GM19099 (cell line): Measurements from ENCODE around the gene GAS7.

Experiments
- POLR2A ChIP-seq: IDR thresholded peaks from 3 replicates; pipeline ENCODE4 v1.6.1; 2011; ENCODE audit warnings: low read depth; ENCODE audit not compliant: insufficient read length; ENCODE audit errors: extremely low read depth

GAS7 gene

DNA sequence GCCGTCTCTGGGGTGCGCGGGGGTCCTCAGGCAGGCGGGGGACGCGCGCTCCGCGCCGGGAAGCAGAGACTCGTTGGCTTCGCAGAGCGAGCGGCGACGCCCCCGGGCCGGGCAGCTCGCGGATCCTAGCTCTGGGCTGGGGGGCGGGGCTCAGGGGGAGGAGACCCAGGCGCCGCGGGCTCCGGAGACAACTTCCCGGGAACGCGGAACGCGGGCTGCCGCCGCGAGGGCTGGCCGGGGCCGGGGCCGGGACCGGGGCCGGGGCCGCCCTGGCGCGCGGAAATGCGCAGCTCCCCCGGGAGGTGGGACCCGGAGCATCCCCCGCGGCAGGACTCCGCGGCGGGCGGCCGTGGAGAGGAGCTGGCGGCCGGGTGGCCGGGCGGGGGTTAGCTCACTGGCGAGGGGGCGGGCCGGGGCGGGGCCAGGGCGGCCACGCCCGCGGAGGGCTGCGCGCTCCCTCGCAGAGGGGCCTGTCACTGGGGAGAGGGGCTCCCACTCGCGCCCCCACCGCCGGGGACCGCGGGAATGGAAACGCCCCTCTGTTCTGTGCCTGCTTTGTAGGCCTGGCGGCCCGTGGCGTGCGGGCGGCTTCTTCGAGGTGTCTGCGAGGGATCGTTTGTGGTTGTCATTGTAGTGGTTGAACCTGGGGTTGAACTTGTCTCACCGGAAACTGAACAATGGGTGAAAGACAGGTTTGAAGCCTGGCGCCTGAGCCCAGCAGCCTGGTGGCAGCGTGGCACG is at the start of gene GAS7:
Gene GAS7 (minus strand): TSS at position 98 of the 741 bp plus-strand sequence.
- no peak for TF ChIP-seq POLR2A

DNA sequence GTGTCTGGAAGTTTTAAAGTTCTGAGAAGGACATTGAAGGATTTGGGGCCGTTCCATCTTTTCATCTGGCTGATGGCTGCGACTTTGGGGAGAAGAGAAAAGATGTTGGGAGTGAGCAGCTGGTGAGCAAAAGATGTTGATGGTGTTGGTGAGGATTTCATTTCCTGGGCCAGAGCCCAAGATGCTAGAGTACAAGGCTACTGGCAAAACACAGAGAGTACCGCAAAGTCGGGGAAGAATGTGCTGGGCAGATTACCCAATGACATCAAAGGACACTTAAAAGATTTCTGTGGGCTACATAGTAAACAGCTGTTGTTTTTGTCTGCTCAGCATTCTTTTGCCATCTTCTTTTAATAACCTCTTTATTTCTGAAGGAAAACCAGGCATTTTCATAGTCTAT is 49.4 kb upstream of the GAS7 start:
- TF ChIP-seq POLR2A = no peak

DNA sequence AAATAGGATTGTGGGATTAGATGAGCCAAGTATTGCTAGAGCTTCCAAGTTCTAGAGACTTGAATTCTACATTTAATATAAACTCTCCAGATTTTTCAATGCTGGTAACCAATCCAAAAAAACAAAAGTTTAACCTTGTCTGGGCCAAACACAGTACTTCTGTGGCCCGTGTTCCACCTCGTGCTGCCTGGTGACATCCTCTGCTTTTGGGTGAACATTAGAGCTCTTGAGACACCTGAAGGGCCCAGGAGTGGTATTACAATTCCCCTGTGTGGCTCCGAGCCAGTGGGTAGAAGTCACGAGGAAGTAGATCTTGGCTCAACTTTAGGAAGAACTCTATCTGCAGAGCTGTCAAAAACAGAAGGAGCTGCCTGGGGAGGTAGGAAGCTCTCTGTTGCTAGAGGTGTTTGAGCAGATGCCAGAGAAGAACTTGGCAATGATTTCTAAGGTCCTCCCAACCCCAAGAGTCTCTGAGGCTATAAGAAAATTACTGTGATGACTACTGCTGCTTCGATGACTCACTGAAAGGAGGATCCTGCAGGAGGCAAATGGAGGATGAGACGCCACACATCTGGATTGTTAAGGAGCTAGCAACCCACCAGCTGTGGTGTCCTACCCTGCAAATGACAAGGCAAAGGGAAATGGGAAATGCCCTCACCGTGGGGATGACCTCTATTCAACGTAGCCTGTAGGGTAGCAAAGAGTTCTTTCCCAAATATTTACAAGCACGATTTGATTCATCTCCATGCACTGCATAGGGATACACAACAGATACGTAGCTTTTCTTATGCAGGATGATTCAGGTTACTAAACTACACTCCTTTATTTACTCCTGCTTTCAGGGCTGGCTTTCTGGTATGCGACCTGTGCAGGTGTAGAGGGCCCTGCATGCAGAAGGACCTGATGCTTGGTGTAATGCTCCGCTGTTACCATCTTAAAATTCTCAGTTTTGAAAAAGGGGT is 45.8 kb upstream of the GAS7 start:
- TF ChIP-seq POLR2A = no peak

DNA sequence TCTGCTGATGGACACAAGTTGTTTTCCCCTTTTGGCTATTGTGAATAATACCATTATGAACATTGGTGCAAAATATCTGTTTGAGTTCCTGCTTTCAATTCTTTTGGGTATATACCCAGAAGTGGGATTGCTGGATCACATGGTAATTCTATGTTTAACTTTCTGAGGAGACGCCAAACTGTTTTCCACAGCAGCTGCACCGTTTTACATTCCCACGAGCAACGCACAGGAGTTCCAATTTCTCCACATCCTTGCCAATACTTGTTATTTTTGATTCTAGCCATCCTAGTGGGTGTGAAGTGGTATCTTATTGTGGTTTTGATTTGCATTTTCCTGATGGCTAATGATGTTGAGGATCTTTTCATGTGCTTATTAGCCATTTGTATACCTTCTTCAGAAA is 43.4 kb upstream of the GAS7 start:
- TF ChIP-seq POLR2A = no peak

DNA sequence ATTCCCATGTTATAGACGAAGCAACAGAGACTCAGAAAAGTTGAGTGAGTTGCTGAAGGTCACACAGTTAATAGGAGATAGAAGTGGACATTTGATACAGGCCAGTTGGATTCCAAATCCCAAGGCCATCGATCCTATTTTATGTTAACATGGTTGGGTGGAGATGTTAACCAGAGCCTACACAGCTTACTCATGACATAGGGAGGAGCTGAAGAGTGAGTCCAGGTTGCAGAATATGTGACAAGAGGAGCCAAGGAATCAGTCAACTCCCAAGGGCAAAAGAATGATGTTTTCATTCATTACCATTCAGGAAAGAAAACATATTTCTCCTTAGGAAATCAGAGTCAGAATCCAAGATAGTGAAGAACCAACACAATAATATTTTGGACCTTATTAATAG is 40.3 kb upstream of the GAS7 start:
- TF ChIP-seq POLR2A = no peak

DNA sequence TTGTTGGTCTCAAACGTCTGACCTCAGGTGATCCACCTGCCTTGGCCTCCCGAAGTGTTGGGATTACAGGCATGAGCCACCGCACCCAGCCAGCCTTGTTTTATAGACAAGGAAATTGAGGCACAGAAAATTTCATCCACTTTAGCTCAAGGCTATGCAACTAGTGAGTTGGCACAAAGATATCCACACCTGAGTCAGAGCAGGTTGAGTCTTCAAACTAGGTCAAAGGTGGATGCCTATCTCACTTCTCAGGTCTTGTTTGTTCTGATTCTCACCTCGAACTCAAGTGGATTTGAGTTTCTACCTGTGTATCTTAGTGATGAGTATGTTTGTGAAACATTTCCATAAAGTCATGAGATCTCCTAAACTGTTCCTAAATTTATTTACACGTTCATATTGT is 35.6 kb upstream of the GAS7 start:
- TF ChIP-seq POLR2A = no peak

DNA sequence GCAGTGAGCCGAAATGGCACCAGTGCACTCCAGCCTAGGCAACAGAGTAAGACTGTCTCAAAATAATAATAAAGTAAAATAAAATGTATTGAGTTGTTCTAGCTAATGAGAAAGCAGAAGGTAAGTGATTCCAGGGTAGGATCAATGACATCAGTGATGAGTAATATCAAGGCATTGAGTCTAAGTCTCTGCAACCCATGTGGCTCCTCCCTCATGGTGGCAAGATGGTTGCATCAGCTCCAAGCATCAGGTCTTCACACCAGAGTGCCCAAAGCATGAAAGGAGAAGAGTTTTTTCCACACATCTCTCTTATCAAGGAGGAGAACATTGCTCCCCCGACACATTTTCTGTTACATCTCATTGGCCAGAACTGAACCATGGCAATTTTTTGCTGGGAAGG is 34.8 kb upstream of the GAS7 start:
- no peak for TF ChIP-seq POLR2A

DNA sequence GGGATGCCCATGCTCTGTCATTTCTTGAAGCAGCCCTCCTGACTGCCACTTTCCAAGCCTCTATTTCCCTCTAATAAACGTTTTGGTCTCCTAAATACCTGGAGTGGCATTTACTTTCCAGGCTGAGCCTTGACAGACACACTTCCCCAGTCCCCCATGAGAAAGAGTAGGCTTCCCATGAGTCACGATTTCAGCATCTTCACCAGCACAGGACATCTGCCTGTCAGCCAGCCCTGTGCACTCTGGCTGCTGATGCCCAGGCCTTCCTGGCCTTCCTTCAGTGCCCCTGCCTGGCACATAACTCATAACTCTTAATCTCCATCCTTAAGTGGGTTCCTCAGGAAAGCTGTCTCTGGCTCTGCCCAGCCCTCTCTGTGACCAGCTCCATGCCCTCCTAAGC is 30.8 kb upstream of the GAS7 start:
- TF ChIP-seq POLR2A = no peak

DNA sequence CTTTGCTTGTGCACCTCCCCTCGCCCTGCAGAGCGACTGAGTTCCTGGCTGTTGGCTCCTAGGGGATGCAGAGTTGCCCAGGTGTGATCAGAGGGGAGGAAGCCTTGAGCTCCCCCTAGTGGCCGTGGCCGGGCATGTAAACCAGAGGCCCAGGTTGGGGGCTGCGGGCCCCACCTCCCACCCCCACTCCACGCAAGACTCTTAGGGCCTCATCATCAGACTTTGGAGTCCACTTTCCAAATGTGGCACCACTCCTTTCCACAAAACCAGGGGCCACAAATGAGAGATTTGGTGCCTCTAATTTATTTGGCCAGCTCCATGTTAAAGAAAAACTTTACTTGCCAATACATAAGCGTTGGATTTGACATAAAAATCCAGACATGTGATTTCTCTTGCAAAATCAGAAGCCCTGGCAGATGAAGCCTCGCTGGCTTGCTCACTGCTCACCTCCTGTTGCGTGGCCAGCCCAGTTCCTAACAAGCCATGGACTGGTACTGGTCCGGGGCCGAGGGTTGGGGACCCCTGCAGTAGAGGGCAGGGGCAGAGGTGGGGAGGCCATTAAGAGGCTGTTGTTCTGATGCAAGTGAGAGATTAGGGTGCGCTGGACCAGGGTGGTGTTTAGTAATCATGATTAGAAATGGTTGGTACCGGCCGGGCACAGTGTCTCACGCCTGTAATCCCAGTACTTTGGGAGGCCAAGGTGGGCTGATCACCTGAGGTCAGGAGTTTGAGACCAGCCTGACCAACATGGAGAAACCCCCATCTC is 28.7 kb upstream of the GAS7 start:
- no peak for TF ChIP-seq POLR2A

DNA sequence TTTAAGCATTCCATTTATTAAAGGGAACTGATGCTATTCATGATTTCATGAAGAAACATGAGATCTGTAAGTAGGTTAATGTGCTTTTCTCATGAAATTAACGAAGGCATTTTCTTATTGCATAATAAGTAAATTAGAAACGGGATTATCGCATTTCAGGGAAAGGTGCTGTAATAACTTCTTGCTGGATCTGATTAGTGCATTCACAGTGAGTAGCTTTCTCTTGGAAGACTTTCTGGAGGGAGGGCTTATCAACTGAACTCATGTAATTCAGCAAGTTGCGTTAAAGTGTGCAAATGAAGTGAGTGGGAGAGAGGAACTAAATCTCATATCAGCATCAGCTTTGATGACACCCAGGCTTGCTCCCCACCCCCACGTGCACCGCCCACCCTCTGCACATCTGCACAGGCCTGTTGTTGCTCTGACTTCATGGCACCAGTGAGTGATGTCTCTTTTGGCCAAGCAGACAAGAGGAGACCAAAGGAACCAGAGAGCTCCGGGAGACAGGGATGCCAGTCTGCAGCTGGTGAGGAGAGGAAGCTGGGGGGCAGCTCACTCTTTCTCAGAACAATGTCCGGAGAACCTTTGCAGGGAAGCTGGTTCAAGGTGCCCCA is 26.3 kb upstream of the GAS7 start:
- TF ChIP-seq POLR2A = no peak

DNA sequence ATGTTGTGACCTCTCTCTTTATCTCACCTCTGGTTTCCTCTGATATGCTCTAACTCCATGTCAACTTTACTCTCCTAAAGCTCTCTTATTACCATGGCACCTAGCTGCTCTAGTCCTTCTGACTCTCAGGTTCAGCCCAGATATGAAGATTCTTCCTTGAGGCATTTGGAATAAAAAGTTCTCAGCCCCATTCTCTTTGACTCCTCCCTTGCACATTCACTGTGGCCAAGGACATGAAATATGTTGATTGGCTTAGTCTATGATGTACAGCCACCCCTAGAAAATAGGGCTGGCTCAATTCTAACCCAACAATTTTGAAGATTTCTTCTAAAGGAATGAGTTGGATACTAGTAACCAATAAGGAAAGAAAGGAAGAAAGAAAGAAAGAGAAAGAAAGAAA is 20.8 kb upstream of the GAS7 start:
- TF ChIP-seq POLR2A = no peak

DNA sequence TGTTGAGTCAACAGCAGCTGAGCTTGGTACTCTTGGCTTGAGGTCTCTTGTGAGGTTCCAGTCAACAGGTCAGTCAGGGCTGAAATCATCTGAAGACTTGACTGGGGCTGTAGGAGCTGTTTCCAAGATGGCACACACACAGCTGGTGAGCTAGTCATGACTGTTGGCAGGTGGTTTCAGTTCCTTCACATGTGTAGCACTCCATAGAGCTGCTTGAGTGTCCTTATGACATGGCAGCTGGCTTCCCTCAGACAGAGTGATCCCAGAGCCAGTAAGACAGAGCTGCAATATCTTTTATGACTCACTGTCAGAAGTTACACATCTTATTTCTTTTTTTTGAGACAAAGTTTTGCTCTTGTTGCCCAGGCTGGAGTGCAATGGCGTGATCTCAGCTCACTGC is 19.5 kb upstream of the GAS7 start:
- TF ChIP-seq POLR2A = no peak

DNA sequence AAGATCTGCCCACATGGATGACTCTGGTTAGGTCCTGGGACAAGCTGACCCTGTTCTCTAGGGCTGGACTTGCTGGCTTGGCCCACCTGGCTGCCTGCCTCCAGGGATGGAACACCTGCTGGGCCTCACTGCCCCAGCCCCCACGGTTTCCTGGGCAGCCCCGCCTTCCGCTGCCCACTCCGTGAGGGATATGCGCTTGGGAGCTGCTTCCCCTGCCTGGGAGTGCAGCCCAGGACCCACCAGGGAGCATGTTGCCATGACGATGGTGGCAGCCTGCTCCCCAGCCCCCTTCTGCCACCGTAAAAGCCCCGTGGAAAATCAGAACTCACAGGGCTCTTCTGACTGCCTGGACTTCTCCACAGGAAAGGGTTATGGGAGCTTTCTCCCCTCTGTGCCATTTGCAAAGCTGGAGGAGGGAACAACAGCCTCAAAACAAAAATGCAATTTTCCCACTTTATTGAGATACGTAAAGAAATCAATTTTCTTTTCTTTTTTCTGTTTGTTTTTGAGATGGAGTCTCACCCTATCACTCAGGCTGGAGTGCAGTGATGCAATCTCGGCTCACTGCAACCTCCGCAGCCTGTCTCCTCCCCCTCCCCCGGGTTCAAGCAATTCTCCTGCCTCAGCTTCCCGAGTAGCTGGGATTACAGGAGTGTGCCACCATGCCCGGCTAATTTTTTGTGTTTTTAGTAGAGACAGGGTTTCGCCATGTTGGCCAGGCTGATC is 18.0 kb upstream of the GAS7 start:
- TF ChIP-seq POLR2A = no peak

DNA sequence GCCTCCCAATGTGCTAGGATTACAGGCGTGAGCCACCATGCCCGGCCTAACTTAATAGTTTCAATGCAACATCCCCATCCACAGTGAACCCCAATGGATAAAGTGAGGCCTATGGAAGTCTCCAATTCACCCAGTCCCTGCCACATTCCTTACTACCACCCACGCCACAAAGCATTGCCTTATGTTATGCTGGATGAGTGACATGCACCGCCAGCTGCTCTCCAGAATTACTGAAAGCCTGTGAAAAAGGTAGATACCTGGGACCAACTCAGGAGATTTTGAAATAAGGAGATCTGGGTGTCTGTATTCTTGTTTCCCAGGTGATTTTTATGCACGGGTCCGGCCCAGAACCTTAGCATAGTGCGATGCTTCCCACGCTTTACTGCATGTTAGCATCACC is 16.9 kb upstream of the GAS7 start:
- TF ChIP-seq POLR2A = no peak
